GM19395 (cell line): ENCODE results near the gene WWC2.

Experiments used
- ATAC-seq: cut with Tn5 transposase; IDR thresholded peaks from one replicate; pipeline ENCODE4 v1.9.1; 2021; ENCODE audit warnings: mild to moderate bottlenecking, moderate library complexity; ENCODE audit not compliant: unreplicated experiment

The WWC2 gene

DNA sequence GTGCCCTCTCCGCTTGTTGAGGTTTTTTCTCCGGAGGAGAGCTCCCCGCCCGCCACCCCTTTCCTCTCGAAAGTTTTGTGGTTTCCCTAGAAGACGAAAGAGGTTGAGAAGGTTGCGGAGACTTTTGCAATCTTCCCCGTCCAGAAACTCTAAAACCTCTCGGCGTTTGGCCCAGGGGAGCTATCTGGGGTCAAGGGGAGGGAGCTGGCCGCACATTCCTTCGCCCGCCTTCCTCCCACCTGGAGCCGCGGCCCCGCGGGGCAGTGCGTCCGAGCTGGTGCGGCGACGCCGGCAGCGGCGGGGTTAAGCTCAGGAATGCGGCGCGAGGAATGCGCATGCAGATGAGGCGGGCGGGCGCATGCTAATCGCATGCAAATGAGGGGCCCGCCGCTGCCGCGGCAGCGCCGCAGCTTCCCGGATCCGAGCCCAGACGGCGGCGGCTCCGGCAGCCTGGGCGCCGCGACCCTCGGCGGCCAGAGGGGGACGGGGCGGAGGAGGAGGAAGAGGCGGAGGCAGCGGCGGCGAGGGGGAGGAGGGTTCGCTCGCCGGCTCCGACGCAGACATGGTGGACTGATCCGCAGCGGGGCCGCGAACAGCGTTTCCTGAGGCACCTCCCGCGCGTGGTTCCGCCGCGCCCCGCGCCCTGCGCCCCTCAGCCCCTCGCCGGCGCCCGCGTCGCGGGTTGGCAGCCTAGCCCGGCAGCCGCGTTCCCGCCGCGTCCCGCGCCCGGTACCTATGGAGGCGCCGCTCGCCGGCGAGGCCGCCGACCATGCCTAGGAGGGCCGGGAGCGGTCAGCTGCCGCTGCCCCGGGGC is at the start of gene WWC2:
Gene WWC2 (plus strand): TSS at position 535 of the 814 bp plus-strand sequence. CDS start 235 bp downstream, at position 770.
- ATAC-seq: peak; percentile 70

DNA sequence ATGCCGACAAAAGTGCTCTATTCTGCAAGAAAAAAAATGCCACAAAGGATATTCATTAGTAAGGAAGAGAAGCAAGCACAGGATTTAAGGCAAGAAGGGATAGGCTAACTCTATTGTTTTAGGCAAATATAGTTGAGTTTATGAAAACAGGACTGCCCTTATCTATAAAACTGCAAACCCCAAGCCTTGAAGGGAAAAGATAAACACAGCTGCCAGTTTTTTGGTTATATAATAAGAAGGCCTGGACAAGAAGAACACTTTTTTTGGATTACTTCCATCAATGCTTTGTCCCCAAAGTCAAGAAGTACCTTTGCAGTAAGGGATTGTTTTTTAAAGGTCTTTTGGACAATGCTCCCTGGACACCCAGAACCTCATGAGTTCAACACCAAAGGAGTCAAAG is 45.4 kb upstream of the WWC2 start:
- no peak for ATAC-seq

DNA sequence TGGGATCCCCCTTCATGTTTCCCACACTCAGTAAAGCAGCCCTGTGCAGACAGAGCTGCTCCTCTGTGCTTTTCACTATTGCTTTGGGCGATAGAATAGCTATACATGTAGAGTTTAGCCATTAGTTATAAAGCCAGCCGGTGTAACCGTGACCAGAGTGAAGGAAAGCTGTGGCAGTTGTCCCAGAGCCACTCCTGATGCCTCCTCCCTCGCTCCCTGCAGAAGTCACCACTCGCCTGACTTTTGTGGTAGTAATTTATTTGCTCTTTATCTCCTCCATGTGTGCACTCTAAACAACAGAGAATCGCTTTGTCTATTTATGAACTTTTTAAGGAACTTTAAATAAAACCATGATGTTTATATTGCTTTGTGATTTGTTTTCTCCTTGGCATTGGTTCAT is 41.8 kb upstream of the WWC2 start:
- no peak for ATAC-seq

DNA sequence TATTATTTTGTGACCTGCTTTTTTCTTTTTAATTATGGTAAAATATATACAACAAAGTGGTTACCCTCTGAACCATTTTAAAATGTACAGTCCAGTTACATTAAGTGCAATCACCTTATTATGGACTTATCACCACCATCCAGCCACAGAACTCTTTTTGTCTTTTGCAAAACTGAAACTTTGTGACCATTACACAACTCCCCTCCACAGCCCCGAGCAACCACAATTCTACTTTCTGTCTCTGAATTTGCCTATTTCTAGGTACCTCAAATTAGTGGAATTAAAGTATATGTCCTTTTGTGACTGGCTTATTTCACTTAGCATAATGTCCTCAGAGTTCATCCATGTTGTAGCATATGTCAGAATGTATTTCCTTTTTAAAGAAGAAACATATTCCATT is 39.3 kb upstream of the WWC2 start:
- ATAC-seq: no peak

DNA sequence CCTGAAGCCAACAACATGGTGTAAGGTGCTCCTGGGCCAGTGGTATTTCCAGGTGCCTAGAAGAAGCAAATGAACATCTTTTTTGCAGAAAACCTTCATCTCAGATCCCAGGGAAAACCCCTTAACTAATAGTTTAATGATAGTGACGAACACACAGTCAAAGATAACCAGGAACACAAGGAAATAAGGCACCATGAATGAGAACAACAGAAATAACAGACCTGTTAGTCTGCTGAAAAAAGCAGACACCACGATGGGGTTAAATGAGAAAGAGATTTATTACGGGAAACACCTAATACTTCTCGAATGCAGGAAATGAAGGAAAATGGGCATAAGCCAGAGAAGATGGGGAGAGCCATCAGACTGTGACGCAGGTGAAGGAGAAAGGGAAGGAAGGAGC is 30.6 kb upstream of the WWC2 start:
- no peak for ATAC-seq

DNA sequence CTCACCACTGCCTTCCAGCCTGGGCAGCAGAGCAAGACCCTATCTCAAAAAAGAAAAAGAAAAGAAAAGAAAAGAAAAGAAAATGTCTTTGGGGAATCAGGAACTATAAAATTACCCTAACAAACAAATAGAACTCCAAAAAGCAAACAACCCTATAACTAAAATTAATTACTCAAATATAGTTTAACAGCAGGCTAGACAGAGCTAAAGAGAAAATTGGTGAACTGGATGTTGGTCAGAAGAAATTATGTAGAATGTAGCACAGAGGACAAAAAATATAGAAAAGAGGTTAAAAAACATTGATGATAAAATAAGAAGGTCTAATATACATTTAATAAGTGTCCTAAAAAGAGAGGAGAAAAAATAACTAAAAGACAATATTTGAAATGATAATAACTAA is 27.8 kb upstream of the WWC2 start:
- ATAC-seq: no peak

DNA sequence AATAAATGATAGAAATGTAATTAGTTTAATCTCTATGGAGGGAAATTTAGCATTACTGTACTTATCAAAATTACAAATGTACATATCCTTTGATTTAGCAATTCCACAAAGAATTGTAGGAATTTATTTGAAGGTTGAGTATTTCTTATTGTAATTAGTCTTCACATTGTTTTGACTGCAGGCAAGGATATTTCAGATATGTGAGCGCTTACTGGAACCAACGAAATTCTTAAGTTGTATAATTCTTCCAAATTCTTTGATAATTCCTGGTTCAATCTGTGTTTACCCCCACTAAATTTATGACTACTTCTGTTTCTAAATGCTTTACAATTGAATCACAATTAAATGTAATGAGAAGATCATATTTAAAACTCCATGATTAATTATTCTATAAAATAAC is 26.9 kb upstream of the WWC2 start:
- ATAC-seq: no peak

DNA sequence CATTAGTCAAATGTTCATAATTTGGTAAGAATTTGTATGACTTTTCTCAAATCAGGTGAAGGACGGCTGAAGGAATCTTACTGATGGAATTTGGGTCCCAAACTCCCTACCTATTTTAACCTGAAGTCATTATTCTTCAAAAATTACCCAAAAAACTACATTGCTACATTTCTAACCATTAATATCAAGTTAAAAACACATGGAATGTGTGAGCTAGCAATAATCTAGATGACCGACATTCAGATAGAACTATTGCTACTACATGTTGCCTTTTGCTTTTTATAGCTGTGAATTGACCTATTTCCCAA is 25.3 kb upstream of the WWC2 start:
- no peak for ATAC-seq

DNA sequence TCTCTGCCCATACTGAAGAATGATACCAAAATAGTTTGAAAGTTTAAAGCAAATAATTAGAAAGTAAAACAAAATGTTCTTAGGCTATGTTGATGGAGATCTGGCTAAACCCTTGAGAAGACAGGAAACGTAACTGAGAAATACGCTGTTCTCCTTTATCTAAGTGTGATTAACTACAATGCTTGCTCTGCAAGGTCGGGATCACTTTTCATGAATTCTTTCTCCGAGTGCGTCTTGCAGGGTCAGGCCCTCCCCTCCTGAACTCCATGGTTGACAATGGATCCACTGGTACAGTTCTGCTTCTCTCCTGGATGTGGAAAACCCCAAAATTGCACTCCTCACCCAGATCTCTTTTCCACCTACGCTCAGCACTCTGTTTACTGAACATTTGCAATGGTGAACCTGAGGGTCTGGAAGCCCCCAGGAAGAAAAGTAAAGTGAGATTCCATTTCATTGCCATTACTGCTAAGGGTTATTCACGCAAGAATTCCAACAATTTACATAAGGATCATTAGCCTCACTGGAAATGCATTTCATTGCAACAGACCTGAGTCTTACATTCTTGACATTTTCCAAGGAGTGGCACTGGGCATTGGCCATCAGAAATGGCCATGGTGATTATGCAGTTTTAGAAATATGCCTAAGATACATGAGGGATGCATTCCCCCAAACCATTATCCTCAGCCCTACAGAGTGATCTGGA is 24.6 kb upstream of the WWC2 start:
- ATAC-seq: no peak

DNA sequence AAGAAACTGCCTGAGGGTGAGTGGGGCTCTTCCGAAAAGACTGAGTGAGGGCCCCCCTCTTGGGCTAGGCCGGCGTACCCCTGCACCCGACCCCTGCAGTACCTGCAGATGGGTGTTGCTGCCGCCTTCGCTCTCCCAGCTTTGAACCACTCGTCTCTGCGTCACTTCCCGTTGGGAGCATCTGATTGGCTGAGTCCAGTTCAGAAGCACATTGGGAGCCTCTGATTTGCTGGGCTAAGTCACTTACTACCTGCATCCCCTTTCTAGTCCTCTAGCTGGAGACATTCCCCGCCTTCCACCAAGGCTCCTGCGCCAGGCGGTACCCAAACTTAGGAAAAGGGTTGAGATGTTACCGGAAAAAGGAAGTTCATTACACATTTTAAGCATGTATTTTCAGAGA is 20.4 kb upstream of the WWC2 start:
- ATAC-seq: no peak

DNA sequence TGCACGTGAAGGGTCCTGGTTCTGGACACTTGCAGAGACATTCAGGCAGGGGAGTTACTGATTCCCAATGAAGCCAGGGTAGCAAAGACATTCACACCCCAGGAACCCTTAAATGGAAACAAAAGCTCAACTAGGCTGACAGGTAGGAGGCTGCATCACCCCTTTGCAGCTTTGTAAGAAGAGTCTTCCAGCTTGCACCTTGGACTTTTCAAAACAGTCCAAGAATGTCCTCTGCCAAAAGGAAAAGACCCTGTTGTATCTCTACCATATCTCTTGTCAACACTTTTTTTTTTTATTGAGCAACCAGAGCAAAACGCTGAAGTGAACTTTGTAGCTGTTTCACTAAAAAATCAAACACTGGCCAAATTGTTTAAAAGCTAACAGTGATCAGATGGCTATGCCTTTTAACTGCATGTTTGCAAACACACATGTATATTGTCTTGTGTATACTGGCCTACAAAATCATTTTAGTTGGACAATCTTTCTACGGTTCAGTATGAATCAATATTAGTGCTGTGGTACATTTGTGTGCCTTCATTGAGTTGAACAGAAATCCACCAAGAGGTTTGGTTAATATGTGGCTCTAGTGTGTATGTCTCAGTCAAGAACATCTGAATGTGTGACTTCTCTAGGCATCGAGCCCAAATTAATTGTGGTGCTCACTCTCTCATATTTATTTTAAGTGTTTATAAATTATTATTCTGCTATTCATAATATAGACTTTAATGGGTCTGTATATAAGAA is 18.5 kb upstream of the WWC2 start:
- ATAC-seq: no peak

DNA sequence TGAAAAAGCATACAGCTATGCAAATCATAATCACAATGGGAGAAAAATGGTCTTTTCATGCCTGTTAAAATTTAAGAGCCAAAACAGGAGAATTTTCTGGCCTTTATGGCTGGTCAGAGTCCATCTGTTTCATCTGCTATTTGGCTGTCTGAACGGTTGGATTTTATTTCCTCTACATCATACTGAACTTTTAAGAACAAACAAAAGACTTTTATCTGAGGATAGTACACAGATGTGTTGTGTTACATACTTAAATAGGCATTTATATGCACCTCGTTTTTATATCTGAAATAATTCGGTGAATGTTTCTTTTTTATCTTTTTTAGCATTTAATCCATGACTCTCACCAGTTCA is 18.0 kb upstream of the WWC2 start:
- ATAC-seq: no peak

DNA sequence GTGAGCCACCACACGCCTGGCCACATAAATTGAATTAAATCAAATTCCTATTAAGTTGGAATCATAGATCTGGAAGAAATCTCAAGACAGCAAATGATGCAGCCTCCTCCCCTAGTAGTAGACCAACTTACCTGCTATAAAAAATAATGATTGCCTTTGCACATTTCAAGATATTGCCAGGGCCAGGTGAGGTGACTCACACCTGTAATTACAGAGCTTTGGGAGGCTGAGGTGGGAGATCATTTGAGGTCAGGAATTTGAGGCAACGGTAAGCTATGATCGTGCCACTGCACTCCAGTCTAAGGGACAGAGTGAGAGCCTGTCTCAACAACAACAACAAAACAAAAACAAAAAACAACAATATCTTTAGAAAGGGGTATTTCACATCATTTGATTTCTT is 17.0 kb upstream of the WWC2 start:
- no peak for ATAC-seq

DNA sequence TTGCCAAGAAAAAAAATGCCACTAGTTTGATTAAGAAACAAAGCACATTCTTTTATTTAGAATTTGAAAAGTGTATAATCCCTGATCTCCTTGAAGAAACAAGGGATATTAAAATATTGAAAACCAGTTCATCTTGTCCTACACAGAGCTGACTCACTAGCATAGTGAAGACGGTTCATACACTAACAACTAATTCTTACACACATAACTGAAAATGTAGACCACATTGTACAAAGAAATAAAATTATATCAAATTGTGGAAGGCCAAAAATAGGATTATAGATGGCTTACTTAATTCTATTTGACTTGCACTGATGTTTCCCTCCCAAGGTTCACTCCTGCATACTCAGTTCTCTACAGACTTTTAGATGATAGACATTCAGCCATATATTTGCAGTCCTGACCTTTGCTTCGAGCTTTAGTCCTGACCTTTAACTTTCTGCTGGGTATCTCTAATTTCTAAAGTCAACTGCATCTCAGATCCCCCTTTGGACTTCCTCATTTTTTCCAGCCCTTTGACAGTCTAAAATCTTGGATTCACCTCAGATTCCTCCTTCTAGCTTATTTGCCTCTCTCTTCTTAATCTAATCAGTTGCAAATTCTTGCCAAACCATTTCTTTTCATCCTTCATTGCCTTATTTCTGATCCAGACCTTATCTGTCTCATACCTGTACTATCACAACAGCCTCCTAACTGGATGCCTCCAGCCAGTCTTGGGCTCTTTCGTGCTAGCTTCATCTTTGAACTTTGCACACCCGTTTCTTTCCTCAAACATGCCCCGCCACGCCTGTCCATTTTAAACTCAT is 4.5 kb upstream of the WWC2 start:
- no peak for ATAC-seq

DNA sequence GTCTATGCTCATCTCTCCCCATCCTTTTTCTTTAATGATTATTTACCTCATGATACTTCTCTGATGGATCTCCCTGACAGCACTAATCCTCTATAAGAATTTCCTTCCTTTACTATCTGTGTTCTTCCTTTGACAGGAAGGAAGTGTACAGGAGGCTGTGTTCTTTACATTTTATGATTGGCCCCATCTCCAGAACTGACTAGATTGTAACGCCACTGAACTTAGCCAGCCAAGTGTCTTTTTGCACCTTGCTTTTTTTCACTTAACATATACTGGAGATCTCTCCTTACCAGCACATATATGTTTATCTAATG is 3.9 kb upstream of the WWC2 start:
- no peak for ATAC-seq

DNA sequence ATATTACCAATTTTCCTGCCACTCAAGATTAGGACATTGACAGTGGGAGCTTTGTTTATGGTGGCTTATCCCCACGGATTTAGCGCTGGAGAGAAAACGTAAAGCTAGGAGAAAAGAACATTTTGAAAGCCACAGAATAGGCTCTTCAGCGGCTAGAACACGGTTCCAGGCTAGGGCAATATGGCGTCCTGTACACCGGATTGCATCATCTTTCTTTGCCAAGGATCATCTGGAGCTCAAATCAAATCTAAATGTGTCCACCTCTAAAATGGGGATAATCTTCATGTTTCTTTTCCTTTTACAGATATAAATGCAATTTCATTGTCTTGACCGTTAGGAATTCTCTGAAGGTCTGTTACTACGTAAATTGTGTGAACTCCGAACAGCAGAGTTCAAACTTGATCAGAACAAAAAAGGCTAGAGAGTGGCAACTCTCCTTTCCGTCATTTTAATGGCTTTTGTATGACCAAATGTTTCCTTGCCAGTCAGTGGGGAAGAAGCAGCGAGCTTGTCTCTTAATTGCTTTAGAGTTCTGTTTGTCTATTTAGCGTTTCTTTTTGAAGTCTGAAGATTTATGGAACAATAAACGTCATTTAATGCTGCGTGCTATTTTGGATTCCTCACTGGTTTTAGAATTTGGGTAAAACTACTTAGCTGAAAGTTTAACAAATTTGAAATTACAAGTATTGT is 2.6 kb upstream of the WWC2 start:
- ATAC-seq: no peak

DNA sequence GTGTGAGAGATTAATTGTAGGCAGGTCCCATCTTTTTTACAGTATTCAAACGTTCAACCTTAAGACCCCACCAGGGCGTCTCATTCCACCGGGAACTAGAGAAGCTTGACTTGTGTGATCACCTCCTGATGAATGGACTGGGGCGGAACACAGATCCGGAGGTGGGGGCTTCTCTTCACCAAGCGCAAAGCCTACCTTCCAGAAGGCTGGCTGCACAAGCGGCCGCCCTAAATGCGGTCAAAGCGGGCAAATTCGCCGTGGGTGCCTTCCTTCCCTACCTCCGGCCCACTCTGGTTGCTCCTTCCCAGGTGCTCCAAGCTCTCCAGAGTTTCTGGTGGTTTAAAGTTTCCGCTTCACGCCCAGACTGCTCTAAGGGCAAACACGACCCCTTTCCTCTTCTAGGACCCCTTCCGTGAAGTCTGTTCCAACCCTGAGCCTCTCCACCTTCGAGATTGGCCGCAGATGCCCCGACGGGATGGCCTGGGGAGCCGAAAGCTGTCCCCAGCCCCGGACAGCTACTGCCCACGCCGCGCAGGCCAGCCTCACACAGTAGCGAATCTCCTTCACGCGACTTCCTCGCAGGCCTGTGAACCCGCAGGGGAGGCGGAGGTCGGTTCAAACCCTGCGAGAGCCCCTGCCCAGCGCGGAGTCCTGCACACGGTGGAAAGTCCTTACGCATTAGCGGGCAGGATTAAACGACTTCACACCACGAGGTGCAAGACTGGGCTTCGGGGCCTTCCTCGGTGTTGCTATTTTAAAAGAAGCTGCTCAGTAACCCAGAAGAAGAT is 1.6 kb upstream of the WWC2 start:
- ATAC-seq: no peak

DNA sequence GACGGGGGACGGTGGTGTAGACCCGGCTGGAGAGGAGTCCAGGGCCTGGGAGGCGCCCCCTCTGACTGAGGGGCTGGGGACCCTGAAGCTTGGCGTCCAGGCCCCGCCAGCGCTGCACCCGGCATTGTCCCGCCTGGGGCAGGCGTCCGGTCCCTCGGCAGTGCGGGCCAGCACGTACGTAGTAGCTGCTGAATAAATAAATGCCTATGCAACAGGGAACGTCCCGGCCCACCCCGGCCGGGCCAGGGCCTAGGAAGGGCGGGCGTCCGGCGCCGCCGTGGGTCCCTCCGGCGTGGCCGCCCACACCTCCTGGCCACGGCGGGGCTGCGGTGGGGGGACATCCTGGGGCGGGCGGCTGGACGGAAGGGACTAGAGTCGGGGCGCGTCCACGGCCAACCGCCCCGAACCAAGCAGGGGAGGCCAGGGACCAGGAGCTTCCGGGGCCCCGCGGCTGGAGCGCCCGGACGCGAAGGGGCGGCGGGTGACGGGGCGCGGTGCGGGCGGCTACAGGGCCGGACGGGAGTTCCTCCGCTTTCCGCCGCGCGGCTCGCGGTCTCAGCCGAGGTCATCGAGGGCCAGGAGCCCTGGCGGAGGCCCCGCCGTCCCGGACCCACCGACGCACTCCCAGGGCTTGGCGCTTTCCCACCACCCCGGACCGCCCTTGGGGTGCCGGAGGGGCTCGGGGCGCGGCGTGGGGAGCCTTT is 886 bp upstream of the WWC2 start:
- peak; percentile 43 for ATAC-seq

DNA sequence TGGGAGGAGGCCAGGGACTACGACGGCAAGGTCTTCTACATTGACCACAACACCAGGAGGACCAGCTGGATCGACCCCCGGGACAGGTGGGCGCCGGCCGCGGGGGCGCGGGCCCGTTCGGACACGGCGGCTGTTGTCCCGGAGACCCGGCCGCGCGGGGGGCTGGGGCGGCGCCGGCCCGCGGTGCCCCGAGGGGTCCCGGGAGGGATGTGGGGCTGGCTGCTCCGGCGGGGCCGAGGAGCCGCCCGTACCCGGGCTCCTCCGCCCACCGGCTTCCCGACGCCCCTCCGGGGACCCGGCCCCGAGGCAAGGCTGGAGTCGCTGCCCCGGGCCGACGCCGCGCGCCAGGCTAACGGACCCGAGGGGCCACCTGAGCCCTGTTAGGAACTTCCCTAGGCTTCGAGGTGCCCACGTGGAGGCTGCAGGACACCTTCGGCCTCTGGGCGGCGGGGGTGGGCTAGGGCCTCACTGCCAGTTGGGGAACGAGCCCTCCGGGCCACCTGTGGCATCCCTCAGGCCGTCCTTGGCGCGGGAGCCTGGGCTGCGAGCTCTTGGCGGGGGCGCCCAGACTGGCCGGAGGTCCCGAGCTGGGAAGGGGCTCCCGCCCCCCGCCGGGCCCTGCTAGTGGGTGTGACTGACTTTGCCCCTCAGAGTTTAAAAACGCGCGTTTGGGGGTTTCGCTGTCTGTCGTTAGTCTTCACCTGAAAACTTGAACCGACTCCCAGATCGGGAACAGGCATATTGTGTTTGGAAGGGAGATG is 660 bp downstream of the WWC2 start:
- no peak for ATAC-seq
